PC-3 (cell line): ENCODE data around the gene AGAP3. TPM values are rescaled to one million over a fixed set of nuclear protein-coding genes. Genes with fewer than 3 reads are reported as not detected.
A peak's percentile ranks its signal among the peaks of the same experiment; 100 is the strongest.

ENCODE experiments used
- ATAC-seq: fragments of 200-7000 bp; cut with Tn5 transposase; 2 replicates; pipeline ENCODE4 v1.9.1; 2020; ENCODE audit warnings: mild to moderate bottlenecking, moderate library complexity
- BruUV-seq: library from RNA; stranded (reverse); fragments of 400-500 nt; replicated peaks from 2 replicates; lab custom pipeline; 2021; lab: Mats Ljungman, UMichigan
- CTCF ChIA-PET: fragments of 300-600 bp; sonication (Branson Sonifier 250); formaldehyde crosslinking; loops from one replicate; lab custom pipeline; 2022; ENCODE audit warnings: antibody characterized with exemption; lab: Charles Lee
- POLR2A ChIA-PET: fragments of 300-600 bp; sonication (Branson Sonifier 250); formaldehyde crosslinking; loops from one replicate; lab custom pipeline; 2022; ENCODE audit warnings: antibody characterized with exemption; ENCODE audit not compliant: unreplicated experiment; lab: Charles Lee
- DNase-seq: peaks from one replicate; pipeline ENCODE4 v3.0.0-alpha.2; 2015
- H2AFZ ChIP-seq: fragments of 300-600 bp; sonication (generic); 2 replicates; pipeline ENCODE4 v1.6.0; 2016; ENCODE audit warnings: antibody characterized with exemption, low read length
- H3F3A ChIP-seq: fragments of 300-600 bp; sonication (generic); one replicate; pipeline ENCODE4 v1.6.0; 2017; ENCODE audit warnings: antibody characterized with exemption, low read length, control low read depth, mild to moderate bottlenecking; ENCODE audit not compliant: unreplicated experiment
- H3K27ac ChIP-seq: fragments of 300-600 bp; sonication (generic); 2 replicates; pipeline ENCODE4 v1.5.1; 2016; ENCODE audit warnings: mild to moderate bottlenecking, low read length
- H3K27me3 ChIP-seq: fragments of 300-600 bp; sonication (generic); 2 replicates; pipeline ENCODE4 v1.6.1; 2016; ENCODE audit warnings: low read length, mixed read lengths
- H3K36me3 ChIP-seq: fragments of 300-600 bp; sonication (generic); 2 replicates; pipeline ENCODE4 v1.6.1; 2016; ENCODE audit warnings: low read depth, mixed run types, low read length, mixed read lengths
- H3K4me1 ChIP-seq: fragments of 300-600 bp; sonication (generic); 2 replicates; pipeline ENCODE4 v1.5.1; 2016; ENCODE audit warnings: low read length; ENCODE audit not compliant: insufficient read depth
- H3K4me2 ChIP-seq: fragments of 300-600 bp; sonication (generic); 2 replicates; pipeline ENCODE4 v1.6.0; 2016; ENCODE audit warnings: low read length
- H3K4me3 ChIP-seq: fragments of 300-600 bp; sonication (generic); 2 replicates; pipeline ENCODE4 v1.5.1; 2016; ENCODE audit warnings: mild to moderate bottlenecking, low read length, mixed read lengths
- H3K79me2 ChIP-seq: fragments of 300-600 bp; sonication (generic); 2 replicates; pipeline ENCODE4 v1.6.1; 2017; ENCODE audit warnings: low read length, mixed read lengths
- H3K9ac ChIP-seq: fragments of 300-600 bp; sonication (generic); 2 replicates; pipeline ENCODE4 v1.6.0; 2016; ENCODE audit warnings: mild to moderate bottlenecking, low read length
- H3K9me2 ChIP-seq: fragments of 300-600 bp; sonication (generic); replicated peaks from 2 replicates; pipeline ENCODE4 v1.6.1; 2016; ENCODE audit warnings: mixed run types, low read length, mixed read lengths
- H3K9me3 ChIP-seq: fragments of 300-600 bp; sonication (generic); 2 replicates; pipeline ENCODE4 v1.6.1; 2016; ENCODE audit warnings: low read length, mixed read lengths
- H4K20me1 ChIP-seq: fragments of 300-600 bp; sonication (generic); 2 replicates; pipeline ENCODE4 v1.6.1; 2016; ENCODE audit warnings: low read length, mixed read lengths
- EZH2 ChIP-seq: fragments of 300-600 bp; sonication (generic); IDR thresholded peaks from one replicate; pipeline ENCODE4 v1.6.1; 2017; ENCODE audit warnings: antibody characterized with exemption, mild to moderate bottlenecking, low read length; ENCODE audit not compliant: unreplicated experiment
- EZH2phosphoT487 ChIP-seq: fragments of 300-600 bp; sonication (generic); IDR thresholded peaks from 2 replicates; pipeline ENCODE4 v1.6.1; 2018; ENCODE audit warnings: mild to moderate bottlenecking, antibody characterized with exemption, low read length, borderline replicate concordance
- intact Hi-C: fragments of 100-400 bp; cut with micrococcal nuclease; formaldehyde crosslinking; loops from 2 replicates; pipeline ENCODE4 v1.9.0; 2023
- total RNA-seq: library from RNA; depleted of rRNA; stranded (reverse); fragments of >200 nt; gene quantifications from 2 replicates; pipeline ENCODE4 v1.2.3, GENCODE V29; 2014
- TF ChIP-seq, protein P1 (sequence below): fragments of 300-600 bp; sonication (generic); conservative IDR thresholded peaks from 2 replicates; pipeline ENCODE4 v1.5.1; 2017; ENCODE audit warnings: antibody characterized with exemption, low read depth, mild to moderate bottlenecking, low read length

The AGAP3 gene
- total RNA-seq, 1 experiment from 2014 or later = 53.5 TPM

DNA sequence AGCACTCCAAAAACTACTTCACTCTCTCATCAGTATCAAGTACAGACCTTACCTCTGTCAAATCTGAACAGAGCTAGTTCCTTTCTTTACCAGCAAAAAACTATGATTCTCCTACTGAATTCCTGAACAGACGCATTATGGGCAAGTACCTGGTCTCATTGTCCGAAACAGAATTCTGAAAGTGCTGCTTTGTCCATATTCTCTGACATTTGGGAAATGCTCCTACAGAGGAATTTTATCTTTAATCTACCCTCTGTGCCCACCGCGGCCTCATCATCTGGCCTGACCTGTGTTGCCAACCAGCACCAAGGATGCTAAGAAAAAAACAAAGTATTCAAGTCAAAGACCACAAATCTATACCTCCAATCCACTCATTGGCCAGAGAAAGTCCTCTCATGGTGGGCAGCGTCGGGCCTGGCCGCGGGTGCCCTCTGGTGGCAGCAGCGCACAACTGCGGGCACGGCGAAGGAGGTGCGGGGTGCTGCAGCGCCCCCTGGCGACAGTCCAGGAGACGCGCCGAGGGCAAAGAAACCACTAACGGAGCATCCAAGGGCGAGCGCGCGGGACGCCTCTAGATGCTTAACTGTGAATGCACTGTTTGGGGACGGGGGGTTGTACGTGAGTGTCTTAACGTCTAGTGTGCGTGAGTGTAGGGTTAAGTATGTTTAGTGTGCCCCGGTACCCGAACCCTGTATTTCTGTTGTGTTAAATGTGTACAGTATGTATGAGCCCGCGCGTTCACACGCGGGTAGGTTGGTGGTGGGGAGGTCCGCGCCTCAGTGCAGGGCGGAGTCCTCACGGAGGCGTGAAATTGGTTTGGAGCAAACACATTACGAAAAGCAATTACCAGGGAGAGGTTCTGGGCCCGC, 86.2 kb downstream of the AGAP3 start:
- CTCF ChIA-PET = no interaction called here
- BruUV-seq = no TSS peak

DNA sequence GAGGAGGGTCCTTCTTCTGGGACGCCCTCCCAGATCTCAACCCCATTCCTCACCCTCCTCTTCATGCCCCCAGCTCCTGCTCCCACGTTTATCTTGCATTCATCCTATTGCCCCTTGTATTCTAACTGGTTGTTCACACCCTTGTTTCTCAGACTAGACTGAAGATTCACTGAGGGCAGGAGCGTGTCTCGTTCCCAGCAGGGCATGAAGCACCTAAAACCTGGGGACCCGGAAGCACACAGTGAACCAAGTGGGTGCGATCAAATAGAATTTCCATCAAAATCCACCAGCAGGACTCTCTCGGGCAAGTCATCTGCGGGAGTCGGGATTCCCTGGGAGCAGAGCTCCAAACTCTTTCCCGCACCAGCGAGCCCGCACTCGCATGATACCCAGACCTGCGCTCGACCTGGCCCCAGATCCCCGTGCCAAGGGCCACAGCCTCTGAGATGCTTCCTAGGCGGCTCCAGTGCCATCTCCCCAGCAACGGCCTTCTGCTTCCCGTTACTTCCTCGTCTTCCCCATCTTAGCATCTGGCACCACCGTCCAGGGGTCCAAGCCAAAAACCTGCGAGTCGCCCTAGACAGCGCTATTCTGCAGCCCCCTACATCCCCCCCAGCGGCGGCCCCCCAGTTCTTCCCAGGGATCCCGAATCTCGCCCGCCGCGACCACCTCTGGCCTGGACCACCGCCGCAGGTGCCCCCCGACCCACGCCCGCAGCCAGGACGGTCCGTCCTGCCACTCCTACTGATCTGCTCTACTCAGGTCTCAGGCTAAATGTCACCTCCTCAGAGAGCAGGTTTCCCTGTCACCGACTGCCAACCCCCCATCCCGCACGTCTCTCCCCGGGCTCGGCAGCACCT, 87.3 kb downstream of the AGAP3 start:
- Histone ChIP-seq H3K9me3 (no peaks in the 10 kb centered on the region), H3K36me3 (no peaks in the 10 kb centered on the region), H3F3A (no peaks in the 10 kb centered on the region), H3K4me1 (0 out of 2 replicates have a peak, but pooled peaks cover 4% of the 10 kb centered on the region), H3K27ac (no peak overlapping the region), H2AFZ (no peak overlapping the region), H3K9ac (no peak overlapping the region), H4K20me1 (no peaks in the 10 kb centered on the region), H3K4me2 (no peak overlapping the region), H3K9me2 (no peaks in the 10 kb centered on the region), H3K4me3 (no peak overlapping the region), H3K27me3 (peaks cover 18% of the 10 kb centered on the region), H3K79me2 (no peaks in the 10 kb centered on the region)
- BruUV-seq = no TSS peak
- POLR2A ChIA-PET = no interaction called here
- TF ChIP-seq EZH2 (no peak), EZH2phosphoT487 (no peak)
- TF ChIP-seq, protein P1, sequence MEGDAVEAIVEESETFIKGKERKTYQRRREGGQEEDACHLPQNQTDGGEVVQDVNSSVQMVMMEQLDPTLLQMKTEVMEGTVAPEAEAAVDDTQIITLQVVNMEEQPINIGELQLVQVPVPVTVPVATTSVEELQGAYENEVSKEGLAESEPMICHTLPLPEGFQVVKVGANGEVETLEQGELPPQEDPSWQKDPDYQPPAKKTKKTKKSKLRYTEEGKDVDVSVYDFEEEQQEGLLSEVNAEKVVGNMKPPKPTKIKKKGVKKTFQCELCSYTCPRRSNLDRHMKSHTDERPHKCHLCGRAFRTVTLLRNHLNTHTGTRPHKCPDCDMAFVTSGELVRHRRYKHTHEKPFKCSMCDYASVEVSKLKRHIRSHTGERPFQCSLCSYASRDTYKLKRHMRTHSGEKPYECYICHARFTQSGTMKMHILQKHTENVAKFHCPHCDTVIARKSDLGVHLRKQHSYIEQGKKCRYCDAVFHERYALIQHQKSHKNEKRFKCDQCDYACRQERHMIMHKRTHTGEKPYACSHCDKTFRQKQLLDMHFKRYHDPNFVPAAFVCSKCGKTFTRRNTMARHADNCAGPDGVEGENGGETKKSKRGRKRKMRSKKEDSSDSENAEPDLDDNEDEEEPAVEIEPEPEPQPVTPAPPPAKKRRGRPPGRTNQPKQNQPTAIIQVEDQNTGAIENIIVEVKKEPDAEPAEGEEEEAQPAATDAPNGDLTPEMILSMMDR = no peak
- CTCF ChIA-PET = interaction anchor here (0.6 kb wide), 1 partner anchor 1383 kb away, joined by 4 read pairs; no protein-coding TSS in a partner anchor
- intact Hi-C loops = loop anchor here (5.0 kb wide), 2 partner anchors 129 to 276 kb away; no protein-coding TSS in a partner anchor
- ATAC-seq (no peak), DNase-seq (no peak)

More for the DNA sequence above, 86.2 kb downstream of the AGAP3 start:
- Histone ChIP-seq H4K20me1 (no peaks in the 10 kb centered on the region), H3K27me3 (peaks cover 23% of the 10 kb centered on the region), H3K36me3 (no peaks in the 10 kb centered on the region), H3K4me2 (peak overlapping the region; percentile 67), H3K9ac (no peak overlapping the region), H3K9me3 (no peaks in the 10 kb centered on the region), H2AFZ (peak overlapping the region; percentile 31; the same call in 1 of the 2 replicates), H3K4me3 (peak overlapping the region; percentile 28; the same call in 1 of the 2 replicates), H3F3A (no peaks in the 10 kb centered on the region), H3K9me2 (no peaks in the 10 kb centered on the region), H3K27ac (no peak overlapping the region), H3K79me2 (no peaks in the 10 kb centered on the region), H3K4me1 (peaks cover 6% of the 10 kb centered on the region; the same call in 1 of the 2 replicates)
- ATAC-seq (peak; percentile 66), DNase-seq (peak; percentile 66)
- no peak for TF ChIP-seq EZH2phosphoT487
- TF ChIP-seq, protein P1 = peak; percentile 100
- intact Hi-C loops = loop anchor here (1.0 to 5.0 kb wide), 3 partner anchors 48 to 275 kb away; no protein-coding TSS in a partner anchor
- POLR2A ChIA-PET = no interaction called here
